ENCODE measurements around the gene CAMK4. TPM values are rescaled to one million over a fixed set of nuclear protein-coding genes. Genes with fewer than 3 reads are reported as not detected.

Gene CAMK4
- total RNA-seq, 1 donor from 2014 or later = 1.6 TPM

DNA sequence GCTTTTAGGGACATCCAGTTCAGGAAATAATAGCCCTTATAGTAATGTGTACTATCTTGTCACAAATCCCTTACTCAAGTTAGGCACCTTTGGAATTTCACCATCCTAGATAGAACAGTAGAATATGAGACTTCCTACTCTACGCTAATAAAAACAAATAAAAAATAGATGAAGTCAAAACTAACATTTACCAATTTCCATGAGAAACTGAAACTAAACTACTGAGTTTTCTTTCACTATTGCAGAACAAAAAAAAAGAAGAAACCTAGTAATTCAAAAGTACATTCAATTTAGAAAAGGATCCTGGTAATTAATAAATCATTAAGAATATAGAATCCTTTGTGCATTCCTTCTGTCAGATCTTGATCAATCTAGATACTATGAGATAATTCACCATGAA is 274.2 kb downstream of the CAMK4 start:
- ATAC-seq = no peak

GRCh38 chr5:111502956-111503355 is 278.8 kb downstream of the CAMK4 start:
- no peak for ATAC-seq

- no peak for ATAC-seq
Observed at GRCh38 chr5:111505096-111505495, 280.9 kb downstream of the CAMK4 start.

GRCh38 chr5:111507276-111507675 is 283.1 kb downstream of the CAMK4 start:
- no peak for ATAC-seq

DNA sequence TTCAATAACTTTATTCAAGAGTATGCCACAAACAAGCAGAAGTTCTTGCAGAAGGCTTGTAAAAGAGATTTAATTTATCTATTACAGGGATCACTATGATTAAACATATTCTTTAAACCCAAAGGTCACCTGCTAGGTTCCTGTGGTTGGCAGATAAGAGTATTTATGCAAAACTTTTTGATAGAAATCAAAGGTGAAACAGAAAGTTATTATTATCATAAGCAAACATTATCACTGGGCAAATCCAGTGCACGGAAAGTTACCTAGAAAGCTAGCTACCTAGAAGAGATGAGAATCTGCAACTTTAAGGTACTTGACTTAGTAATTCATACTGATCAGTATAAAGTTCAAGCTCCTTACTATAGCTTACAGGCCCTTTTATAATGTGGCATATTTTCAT is 284.9 kb downstream of the CAMK4 start:
- ATAC-seq = no peak

- no peak for ATAC-seq
Observed at GRCh38 chr5:111511174-111511830, 287.1 kb downstream of the CAMK4 start.

GRCh38 chr5:111511831-111512374 is 287.7 kb downstream of the CAMK4 start:
- peak; percentile 14 for ATAC-seq

- ATAC-seq = peak; percentile 99
Observed at GRCh38 chr5:111512375-111513130, 288.4 kb downstream of the CAMK4 start, which contains the start of gene STARD4. STARD4 (minus strand) TSS chr5:111512535; CDS start chr5:111507433, 5,102 bp downstream.

- no peak for ATAC-seq
Observed at GRCh38 chr5:111513131-111513520, 288.9 kb downstream of the CAMK4 start.

DNA sequence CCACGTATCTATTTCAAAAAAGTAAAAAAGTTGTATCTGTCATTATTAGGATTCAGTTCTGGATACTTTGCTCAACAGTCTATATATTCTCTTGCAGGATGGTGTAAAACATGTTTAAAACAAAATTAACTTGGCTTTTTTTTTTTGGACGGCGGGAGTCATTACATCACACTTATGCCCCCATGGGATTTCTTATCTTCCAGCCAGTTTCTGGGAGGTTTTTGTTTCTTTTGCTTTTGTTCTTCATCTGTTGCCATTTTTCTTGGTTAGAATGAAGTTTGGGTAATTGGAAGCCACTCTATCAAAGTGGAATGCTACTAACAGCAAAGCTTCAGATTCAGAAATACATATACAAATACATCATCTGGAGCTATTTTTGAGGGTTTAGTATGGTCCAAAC is 289.9 kb downstream of the CAMK4 start:
- ATAC-seq = no peak

DNA sequence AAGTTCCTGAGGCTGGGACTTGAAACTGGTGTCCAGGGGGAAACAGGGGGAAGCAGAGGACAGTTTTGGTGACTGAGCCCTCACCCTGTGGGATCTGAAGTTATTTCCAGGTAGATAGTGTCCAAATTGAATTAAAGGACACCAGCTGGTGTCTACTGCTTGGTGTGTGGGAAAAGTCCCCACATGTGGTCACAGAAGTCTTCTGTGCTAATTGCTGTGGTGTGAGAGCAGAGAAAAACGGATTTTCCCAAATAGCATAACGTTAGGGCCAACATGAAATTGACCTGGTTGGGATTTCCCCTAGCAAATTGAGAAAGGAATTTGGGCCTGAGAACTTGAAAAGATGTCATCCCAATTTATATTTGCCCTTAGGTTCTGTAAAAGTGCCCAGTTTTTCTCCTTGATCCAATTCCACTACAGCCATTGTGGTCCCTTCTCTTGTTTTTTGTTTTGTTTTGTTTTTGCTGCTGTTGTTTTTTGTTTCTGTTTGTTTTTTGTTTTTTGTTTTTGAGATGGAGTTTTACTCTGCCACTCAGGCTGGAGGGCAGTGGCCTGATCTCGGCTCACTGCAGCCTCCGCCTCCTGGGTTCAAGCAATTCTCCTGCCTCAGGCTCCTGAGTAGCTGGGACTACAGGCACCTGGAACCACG is 293.8 kb downstream of the CAMK4 start:
- ATAC-seq = no peak

DNA sequence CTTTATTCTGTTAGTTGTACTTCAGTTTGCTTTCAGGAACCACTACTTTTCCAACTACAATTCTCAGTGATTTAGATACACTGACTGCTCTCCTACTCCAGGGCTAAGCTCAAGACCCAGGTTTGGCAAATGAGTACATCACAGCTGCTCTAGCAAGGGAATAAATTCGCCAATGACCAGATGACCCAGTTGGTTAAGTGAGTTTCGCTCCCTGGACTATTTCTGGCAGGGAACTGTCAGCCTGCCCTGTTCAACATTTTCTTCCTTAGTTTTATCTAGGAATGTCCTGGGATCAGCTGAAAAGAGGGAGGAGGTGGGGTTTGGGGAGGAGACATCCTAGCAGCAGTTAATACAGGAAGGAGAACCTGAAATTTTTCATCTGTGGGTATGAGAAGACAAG is 294.6 kb downstream of the CAMK4 start:
- ATAC-seq = no peak

GRCh38 chr5:111520908-111521307 is 296.7 kb downstream of the CAMK4 start:
- no peak for ATAC-seq

DNA sequence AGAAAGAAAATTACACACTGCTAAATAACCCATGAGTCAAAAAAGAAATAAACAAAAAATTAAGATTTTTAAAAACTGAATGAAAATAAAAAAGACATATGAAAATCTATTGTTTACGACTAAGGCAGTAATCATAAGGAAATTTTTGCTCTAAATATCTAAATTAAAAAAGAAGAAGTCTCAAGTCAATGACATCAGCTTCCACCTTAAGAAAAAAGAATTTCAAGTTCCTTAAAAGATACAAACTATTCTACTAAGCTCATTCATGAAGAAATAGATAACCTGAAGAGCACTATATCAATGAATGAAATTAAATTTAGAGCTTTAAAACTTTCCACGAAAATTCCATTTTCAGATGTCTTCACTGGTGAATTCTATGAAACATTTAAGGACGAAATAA is 303.9 kb downstream of the CAMK4 start:
- ATAC-seq = no peak

DNA sequence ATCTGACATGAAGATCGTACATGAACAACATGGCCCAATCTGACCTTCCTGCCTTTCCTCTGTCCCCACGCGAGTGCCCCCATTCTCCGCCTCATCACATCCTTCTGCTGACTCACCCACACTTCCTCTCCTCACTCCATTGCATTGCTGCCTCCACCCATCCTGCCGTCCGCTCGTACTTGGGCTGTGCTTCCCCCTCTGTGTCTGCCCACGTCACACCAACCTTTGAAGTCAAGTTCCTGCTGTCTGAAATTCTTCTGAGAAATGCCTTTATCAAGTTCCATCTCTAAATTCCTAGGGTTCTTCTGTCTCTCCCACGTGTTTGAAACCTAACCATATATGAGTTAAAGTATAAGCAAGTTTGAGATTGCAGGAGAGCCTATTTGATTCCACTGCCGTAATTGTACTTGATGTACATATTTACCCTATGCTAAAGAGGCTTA is 306.1 kb downstream of the CAMK4 start:
- ATAC-seq = peak; percentile 87

DNA sequence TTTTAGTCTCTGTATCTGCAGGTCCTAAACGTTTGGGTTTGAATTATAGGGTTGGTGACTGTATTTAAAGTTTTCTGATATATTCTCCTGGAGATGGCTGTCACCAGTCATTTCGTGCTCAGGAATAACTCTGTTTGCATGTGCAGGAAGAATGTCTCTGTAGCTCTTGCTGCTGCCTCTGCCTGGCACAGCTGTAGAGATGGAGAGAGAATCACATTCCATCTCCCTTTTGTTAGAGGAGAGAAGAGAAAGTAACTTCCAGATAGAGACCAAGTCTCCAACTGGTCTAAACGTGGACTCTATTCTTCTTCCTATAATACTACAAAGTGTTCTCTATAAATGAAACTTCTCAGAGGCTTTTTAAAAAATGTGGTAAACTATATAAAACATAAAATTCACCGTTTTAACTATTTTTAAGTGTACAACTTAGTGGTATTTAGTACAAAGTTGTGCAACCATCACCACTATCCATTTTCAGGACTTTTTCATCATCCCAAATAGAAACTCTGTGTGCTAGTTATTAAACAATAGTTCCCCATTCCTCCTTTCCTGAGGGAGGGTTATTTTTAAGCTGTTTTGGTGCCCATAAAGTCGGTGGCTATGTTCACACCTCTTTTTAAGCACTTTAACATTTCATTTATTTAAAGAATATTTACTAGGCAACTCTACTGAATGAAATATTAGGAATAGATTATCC is 308.9 kb downstream of the CAMK4 start:
- ATAC-seq = no peak

GRCh38 chr5:111535879-111536549 is 311.8 kb downstream of the CAMK4 start:
- no peak for ATAC-seq

- ATAC-seq = no peak
Observed at GRCh38 chr5:111537141-111538024, 313.2 kb downstream of the CAMK4 start.
